Mucosa of descending colon (tissue), 3 donors: ENCODE data around the gene STN1. TPM values are rescaled to one million over a fixed set of nuclear protein-coding genes. Genes with fewer than 3 reads are reported as not detected.
A peak's percentile ranks its signal among the peaks of the same experiment; 100 is the strongest.

Experiments
- ATAC-seq: fragments of 200-7000 bp; cut with Tn5 transposase; one replicate; pipeline ENCODE4 v1.9.1; 2020; ENCODE audit warnings: mild to moderate bottlenecking, moderate library complexity
- DNase-seq, 3 donors: peaks; one replicate each; pipeline ENCODE4 v3.0.0-alpha.2; 2020
- H3K36me3 ChIP-seq: fragments of 200-600 bp; one replicate; pipeline ENCODE4 v1.8.0; 2021; ENCODE audit warnings: low read depth, mild to moderate bottlenecking
- H3K4me1 ChIP-seq: fragments of 200-600 bp; one replicate; pipeline ENCODE4 v1.8.0; 2021; ENCODE audit warnings: low read depth, mild to moderate bottlenecking
- H3K4me3 ChIP-seq: fragments of 200-600 bp; one replicate; pipeline ENCODE4 v1.8.0; 2021; ENCODE audit warnings: mild to moderate bottlenecking
- H3K9me3 ChIP-seq: fragments of 200-600 bp; one replicate; pipeline ENCODE4 v1.8.0; 2021; ENCODE audit warnings: mild to moderate bottlenecking
- intact Hi-C, 2 donors: fragments of 100-400 bp; cut with DNase I in 1 of 2; cut with micrococcal nuclease in 1 of 2; formaldehyde crosslinking; loops; one replicate each; pipeline versions ENCODE4 v1.11.0 to v1.11.1; 2022; cut with DNase I, micrococcal nuclease
- total RNA-seq, 3 donors: library from RNA; stranded (reverse); fragmentation: NEBNext Ultra II Directional in 2 of 3; extraction: Animal tissue kit (Norgen Biotek cat#: 25700) in 2 of 3; gene quantifications; one replicate each; pipeline versions ENCODE4 v1.2.1 to v1.2.4, GENCODE V29; 2021 to 2023
- TF ChIP-seq, protein P1 (sequence below): fragments of 200-600 bp; IDR thresholded peaks from one replicate; pipeline ENCODE4 v1.8.0; 2022; ENCODE audit warnings: antibody characterized with exemption, mild to moderate bottlenecking
- donor health status: DM: no; HTN: no; CAD: no; lungs with moderate emphysema.
- donor health status: DM: no; HTN: no; CAD: no.
- donor health status: DM: no; HTN: yes; CAD: no.

The STN1 gene
- total RNA-seq, 3 donors from 2014 or later: 18.8 to 25.2 (median 20.7) TPM

DNA sequence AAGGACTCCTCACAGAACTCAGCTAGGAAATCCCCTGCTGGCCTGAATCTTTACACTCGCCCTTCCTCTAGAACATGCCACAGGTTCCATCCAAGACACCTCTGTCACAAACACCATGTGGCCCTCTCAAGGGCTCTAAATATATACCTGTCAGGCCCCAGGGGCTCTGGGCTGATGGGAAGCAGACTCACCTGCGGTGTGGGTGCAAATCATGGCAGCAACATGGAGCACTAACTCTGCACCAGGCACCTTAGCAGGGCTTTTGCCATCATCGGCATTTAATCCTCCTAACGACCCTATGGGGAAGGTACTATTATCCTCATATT is 80.0 kb downstream of the STN1 start:
- Histone ChIP-seq H3K4me1 (peaks cover 71% of the 10 kb centered on the region), H3K36me3 (no peaks in the 10 kb centered on the region), H3K4me3 (no peak overlapping the region), H3K9me3 (no peaks in the 10 kb centered on the region)
- TF ChIP-seq, protein P1, sequence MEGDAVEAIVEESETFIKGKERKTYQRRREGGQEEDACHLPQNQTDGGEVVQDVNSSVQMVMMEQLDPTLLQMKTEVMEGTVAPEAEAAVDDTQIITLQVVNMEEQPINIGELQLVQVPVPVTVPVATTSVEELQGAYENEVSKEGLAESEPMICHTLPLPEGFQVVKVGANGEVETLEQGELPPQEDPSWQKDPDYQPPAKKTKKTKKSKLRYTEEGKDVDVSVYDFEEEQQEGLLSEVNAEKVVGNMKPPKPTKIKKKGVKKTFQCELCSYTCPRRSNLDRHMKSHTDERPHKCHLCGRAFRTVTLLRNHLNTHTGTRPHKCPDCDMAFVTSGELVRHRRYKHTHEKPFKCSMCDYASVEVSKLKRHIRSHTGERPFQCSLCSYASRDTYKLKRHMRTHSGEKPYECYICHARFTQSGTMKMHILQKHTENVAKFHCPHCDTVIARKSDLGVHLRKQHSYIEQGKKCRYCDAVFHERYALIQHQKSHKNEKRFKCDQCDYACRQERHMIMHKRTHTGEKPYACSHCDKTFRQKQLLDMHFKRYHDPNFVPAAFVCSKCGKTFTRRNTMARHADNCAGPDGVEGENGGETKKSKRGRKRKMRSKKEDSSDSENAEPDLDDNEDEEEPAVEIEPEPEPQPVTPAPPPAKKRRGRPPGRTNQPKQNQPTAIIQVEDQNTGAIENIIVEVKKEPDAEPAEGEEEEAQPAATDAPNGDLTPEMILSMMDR: no peak
- no peak for ATAC-seq
- intact Hi-C loops: no loop called here
- DNase-seq: no peak

DNA sequence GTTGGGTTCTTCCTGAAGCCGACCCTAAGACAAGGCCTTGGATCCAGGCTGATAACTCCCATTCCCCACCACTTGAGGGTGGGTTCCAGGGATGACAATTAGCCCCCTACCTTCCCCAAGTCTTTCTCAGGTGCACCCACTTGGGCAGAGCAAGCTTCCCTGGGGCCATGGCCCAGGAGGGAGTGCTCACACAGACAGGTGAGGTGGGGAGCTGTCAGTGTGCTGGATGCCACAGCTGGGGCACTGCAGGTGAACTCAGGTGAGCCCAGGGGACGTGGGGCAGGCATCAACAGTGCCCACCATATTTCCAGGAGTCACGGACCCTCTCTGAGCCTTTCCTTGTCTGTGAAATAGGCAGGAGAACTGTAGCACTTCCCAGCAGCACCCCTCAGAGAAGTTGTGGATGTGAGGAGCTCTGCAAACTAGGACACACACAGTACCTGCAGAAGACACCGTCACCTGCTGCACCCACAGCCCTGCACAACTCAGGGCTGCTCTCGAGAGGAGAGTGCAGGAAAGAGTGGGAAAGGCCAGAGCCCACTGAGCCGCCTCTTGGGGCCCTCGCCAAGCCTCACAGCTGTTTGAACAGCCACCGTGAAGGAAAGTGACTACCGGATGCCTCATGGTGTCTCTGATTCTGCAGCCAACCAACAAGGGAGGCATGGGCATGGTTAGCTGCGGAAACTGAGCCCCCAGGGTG is 80.5 kb downstream of the STN1 start:
- Histone ChIP-seq H3K36me3 (no peaks in the 10 kb centered on the region), H3K9me3 (no peaks in the 10 kb centered on the region), H3K4me3 (no peak overlapping the region), H3K4me1 (peaks cover 66% of the 10 kb centered on the region)
- intact Hi-C loops: no loop called here
- peak; percentile 3 for ATAC-seq
- no peak for DNase-seq
- TF ChIP-seq, protein P1: no peak

DNA sequence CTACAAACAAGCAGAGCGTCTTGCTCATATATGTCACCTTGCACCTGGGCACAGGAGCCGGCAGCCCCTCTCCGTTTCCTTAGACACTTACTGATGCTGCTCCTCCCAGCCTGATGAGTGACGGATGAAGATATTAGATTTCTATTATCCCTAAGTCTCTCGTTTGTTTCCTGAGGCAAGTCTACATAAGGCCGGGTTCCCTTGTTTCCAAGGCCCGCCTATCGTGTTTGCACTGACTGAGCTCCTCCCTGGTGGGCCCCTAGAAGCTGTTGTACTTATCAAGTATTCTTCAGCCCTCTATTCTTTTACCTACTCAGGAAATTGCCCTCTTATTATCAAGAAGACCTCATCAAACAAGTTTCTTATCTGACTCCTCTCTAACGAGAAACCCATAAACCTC is 81.1 kb downstream of the STN1 start:
- no peak for DNase-seq
- H3K4me3 ChIP-seq: no peak overlapping the region
- H3K4me1 ChIP-seq: peaks cover 64% of the 10 kb centered on the region
- peak; percentile 47 for ATAC-seq
- TF ChIP-seq, protein P1: no peak
- no peaks in the 10 kb centered on the region for H3K36me3 ChIP-seq
- no peaks in the 10 kb centered on the region for H3K9me3 ChIP-seq
- intact Hi-C loops: no loop called here

DNA sequence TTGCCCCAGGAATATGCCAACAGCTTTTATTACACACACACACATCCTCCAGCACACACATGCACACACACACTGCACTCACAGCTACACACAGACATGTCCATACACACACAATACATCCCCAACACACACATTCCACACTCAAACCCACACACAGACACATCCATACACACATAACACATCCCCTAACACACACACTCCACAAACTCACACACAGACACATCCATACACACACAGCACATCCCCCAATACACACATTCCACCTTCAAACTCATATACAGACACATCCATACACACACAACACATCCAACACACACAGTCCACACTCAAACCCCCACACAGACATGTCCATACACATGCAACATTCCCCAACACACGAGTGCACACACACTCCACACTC is 81.7 kb downstream of the STN1 start:
- Histone ChIP-seq H3K9me3 (no peaks in the 10 kb centered on the region), H3K36me3 (no peaks in the 10 kb centered on the region), H3K4me3 (no peak overlapping the region), H3K4me1 (peaks cover 60% of the 10 kb centered on the region)
- ATAC-seq (no peak), DNase-seq (no peak)
- intact Hi-C loops: no loop called here
- TF ChIP-seq, protein P1: no peak

DNA sequence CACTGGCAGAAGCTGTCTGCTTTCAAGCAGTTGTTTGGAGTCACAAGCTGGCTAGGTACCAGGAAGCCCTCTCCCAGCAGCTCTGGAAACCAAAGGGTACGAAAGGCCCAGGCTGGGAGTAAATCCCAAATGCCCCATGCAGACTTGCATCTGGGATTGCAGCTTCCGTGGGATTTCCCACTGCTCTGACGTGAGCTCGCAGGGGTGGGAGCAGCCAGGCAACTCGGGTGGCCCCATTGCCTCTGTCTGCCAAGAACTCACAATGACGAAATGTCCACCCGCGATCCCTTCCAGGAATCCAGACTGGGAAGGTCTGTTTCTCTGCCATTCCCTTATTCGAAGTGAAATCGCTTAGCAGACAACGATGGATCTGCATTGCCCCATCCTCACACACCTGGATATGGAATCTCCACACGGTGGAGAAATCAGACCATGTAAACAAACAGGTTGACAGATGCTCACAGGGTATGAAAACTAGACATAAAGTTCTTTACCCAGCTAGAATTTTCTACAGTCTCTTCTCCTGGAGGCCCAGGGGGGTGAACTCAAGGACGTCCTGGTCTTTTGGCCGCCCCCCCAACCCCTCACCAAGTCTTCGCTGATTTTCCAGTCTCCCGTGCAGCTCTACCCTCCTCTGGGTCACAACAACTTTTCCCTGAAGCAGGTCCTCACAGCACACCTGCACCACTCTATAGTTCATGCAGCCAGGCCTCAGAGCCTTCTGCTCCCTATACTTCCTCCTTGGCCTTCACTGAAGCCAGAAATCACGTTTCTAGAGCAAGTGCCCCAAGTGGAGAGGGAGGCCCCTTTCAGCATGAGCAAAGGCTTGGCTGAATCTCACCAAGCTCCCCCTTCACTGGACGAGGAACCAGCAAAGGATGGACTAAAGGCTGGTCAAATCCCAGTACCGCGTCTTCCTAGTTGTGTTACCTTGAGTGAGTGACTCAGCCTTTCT is 82.6 kb downstream of the STN1 start:
- H3K4me1 ChIP-seq: peaks cover 51% of the 10 kb centered on the region
- ATAC-seq (no peak), DNase-seq (peak in 2 of 3 donors; percentile 56 to 59)
- no peaks in the 10 kb centered on the region for H3K9me3 ChIP-seq
- intact Hi-C loops: no loop called here
- H3K4me3 ChIP-seq: no peak overlapping the region
- TF ChIP-seq, protein P1: no peak
- no peaks in the 10 kb centered on the region for H3K36me3 ChIP-seq
